ENCODE measurements around the gene LZTS2.
A peak's percentile ranks its signal among the peaks of the same experiment; 100 is the strongest.

The LZTS2 gene

DNA sequence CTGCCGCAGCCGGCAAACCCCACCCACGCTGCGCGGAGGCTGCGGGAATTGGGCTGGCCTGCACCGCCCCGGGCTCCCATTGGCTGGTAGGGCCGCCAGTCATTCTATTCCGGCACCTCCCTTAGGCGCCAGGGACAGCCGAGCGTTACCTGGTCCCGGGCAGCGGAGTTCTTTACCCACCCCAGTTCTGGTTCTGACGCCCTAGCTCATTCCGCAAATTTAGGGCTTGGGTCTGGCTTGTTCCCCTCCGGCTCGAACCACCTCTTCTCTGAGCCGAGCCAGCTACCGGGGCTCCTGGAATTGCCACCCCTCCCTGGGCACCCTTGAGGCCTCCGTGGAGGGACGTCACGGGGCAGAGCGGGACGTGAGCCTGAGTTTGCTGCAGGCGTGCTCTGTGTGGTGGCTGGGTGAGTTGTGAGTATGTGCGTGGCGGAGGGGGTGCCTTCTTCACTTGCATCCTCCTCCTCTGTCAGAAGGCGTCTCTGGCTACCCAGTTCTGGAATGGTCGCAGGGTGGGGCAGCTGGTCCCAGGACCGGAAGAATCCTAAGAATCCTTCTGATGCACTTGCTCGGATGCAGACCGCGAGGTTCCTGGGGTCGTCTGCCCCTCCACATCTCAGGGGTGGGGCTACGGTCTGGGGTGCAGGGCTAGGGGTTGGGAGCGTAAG is 31.7 kb downstream of the LZTS2 start, which contains the start of the genes PDZD7 and SFXN3 (continued):
- TF ChIP-seq ZNF561 (tag by site-specific recombination; IDR thresholded peaks at IDR 0.05; ENCODE audit: borderline replicate concordance), result peak; percentile 39; the same call in 1 of the 2 replicates
- peak; percentile 57 for TF ChIP-seq OSR2 (tag by site-specific recombination; IDR thresholded peaks at IDR 0.05)
- TF ChIP-seq, protein P1, sequence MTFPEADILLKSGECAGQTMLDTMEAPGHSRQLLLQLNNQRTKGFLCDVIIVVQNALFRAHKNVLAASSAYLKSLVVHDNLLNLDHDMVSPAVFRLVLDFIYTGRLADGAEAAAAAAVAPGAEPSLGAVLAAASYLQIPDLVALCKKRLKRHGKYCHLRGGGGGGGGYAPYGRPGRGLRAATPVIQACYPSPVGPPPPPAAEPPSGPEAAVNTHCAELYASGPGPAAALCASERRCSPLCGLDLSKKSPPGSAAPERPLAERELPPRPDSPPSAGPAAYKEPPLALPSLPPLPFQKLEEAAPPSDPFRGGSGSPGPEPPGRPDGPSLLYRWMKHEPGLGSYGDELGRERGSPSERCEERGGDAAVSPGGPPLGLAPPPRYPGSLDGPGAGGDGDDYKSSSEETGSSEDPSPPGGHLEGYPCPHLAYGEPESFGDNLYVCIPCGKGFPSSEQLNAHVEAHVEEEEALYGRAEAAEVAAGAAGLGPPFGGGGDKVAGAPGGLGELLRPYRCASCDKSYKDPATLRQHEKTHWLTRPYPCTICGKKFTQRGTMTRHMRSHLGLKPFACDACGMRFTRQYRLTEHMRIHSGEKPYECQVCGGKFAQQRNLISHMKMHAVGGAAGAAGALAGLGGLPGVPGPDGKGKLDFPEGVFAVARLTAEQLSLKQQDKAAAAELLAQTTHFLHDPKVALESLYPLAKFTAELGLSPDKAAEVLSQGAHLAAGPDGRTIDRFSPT (tag by site-specific recombination; IDR thresholded peaks at IDR 0.05), result peak; percentile 66; the same call in 1 of the 2 replicates
- no peak for TF ChIP-seq ZNF596 (tag by site-specific recombination; IDR thresholded peaks at IDR 0.05)
- TF ChIP-seq, protein P2, sequence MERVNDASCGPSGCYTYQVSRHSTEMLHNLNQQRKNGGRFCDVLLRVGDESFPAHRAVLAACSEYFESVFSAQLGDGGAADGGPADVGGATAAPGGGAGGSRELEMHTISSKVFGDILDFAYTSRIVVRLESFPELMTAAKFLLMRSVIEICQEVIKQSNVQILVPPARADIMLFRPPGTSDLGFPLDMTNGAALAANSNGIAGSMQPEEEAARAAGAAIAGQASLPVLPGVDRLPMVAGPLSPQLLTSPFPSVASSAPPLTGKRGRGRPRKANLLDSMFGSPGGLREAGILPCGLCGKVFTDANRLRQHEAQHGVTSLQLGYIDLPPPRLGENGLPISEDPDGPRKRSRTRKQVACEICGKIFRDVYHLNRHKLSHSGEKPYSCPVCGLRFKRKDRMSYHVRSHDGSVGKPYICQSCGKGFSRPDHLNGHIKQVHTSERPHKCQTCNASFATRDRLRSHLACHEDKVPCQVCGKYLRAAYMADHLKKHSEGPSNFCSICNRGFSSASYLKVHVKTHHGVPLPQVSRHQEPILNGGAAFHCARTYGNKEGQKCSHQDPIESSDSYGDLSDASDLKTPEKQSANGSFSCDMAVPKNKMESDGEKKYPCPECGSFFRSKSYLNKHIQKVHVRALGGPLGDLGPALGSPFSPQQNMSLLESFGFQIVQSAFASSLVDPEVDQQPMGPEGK (tag by site-specific recombination; IDR thresholded peaks at IDR 0.05), result peak; percentile 58; the same call in 1 of the 2 replicates
- TF ChIP-seq ZNF830 (tag by site-specific recombination; IDR thresholded peaks at IDR 0.05; ENCODE audit: low read depth), result no peak
- TF ChIP-seq ZNF391 (tag by site-specific recombination; IDR thresholded peaks at IDR 0.05; ENCODE audit: borderline replicate concordance, low read depth), result no peak
- TF ChIP-seq ZNF335 (tag by site-specific recombination; conservative IDR thresholded peaks at IDR 0.05), result peak; percentile 83
- TF ChIP-seq ZEB2 (tag by site-specific recombination; IDR thresholded peaks at IDR 0.05), result no peak
- no peak for TF ChIP-seq MZF1 (tag by site-specific recombination; IDR thresholded peaks at IDR 0.05; ENCODE audit: borderline replicate concordance)
- TF ChIP-seq, protein P3, sequence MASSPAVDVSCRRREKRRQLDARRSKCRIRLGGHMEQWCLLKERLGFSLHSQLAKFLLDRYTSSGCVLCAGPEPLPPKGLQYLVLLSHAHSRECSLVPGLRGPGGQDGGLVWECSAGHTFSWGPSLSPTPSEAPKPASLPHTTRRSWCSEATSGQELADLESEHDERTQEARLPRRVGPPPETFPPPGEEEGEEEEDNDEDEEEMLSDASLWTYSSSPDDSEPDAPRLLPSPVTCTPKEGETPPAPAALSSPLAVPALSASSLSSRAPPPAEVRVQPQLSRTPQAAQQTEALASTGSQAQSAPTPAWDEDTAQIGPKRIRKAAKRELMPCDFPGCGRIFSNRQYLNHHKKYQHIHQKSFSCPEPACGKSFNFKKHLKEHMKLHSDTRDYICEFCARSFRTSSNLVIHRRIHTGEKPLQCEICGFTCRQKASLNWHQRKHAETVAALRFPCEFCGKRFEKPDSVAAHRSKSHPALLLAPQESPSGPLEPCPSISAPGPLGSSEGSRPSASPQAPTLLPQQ (tag by site-specific recombination; IDR thresholded peaks at IDR 0.05), result no peak
- TF ChIP-seq, protein P4, sequence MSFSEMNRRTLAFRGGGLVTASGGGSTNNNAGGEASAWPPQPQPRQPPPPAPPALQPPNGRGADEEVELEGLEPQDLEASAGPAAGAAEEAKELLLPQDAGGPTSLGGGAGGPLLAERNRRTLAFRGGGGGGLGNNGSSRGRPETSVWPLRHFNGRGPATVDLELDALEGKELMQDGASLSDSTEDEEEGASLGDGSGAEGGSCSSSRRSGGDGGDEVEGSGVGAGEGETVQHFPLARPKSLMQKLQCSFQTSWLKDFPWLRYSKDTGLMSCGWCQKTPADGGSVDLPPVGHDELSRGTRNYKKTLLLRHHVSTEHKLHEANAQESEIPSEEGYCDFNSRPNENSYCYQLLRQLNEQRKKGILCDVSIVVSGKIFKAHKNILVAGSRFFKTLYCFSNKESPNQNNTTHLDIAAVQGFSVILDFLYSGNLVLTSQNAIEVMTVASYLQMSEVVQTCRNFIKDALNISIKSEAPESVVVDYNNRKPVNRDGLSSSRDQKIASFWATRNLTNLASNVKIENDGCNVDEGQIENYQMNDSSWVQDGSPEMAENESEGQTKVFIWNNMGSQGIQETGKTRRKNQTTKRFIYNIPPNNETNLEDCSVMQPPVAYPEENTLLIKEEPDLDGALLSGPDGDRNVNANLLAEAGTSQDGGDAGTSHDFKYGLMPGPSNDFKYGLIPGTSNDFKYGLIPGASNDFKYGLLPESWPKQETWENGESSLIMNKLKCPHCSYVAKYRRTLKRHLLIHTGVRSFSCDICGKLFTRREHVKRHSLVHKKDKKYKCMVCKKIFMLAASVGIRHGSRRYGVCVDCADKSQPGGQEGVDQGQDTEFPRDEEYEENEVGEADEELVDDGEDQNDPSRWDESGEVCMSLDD (tag by site-specific recombination; IDR thresholded peaks at IDR 0.05), result 0 out of 2 replicates have a peak, but pooled peaks have one; percentile 57
- TF ChIP-seq ZNF341 (tag by site-specific recombination; IDR thresholded peaks at IDR 0.05; ENCODE audit: low read depth), result peak; percentile 98
- peak; percentile 78 for TF ChIP-seq EGR2 (tag by site-specific recombination; IDR thresholded peaks at IDR 0.05; ENCODE audit: low read depth)
- peak; percentile 69; the same call in 1 of the 2 replicates for TF ChIP-seq GLIS2 (tag by site-specific recombination; IDR thresholded peaks at IDR 0.05)
- no peak for TF ChIP-seq HOXC10 (CRISPR knock-in tag; IDR thresholded peaks at IDR 0.05)
- no peak for TF ChIP-seq ZNF292 (tag by site-specific recombination; IDR thresholded peaks at IDR 0.05; ENCODE audit: borderline replicate concordance, low read depth)
- peak; percentile 89 for TF ChIP-seq ZFHX2 (tag by site-specific recombination; conservative IDR thresholded peaks at IDR 0.05)
- no peak for TF ChIP-seq ZNF747 (tag by site-specific recombination; IDR thresholded peaks at IDR 0.05)
- TF ChIP-seq ZNF16 (tag by site-specific recombination; IDR thresholded peaks at IDR 0.05; ENCODE audit: low read depth), result no peak
- TF ChIP-seq, protein P5, sequence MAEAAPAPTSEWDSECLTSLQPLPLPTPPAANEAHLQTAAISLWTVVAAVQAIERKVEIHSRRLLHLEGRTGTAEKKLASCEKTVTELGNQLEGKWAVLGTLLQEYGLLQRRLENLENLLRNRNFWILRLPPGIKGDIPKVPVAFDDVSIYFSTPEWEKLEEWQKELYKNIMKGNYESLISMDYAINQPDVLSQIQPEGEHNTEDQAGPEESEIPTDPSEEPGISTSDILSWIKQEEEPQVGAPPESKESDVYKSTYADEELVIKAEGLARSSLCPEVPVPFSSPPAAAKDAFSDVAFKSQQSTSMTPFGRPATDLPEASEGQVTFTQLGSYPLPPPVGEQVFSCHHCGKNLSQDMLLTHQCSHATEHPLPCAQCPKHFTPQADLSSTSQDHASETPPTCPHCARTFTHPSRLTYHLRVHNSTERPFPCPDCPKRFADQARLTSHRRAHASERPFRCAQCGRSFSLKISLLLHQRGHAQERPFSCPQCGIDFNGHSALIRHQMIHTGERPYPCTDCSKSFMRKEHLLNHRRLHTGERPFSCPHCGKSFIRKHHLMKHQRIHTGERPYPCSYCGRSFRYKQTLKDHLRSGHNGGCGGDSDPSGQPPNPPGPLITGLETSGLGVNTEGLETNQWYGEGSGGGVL (tag by site-specific recombination; IDR thresholded peaks at IDR 0.05), result peak; percentile 19; the same call in 1 of the 2 replicates
- no peak for TF ChIP-seq ZNF221 (tag by site-specific recombination; IDR thresholded peaks at IDR 0.05; ENCODE audit: borderline replicate concordance)
- TF ChIP-seq, protein P6, sequence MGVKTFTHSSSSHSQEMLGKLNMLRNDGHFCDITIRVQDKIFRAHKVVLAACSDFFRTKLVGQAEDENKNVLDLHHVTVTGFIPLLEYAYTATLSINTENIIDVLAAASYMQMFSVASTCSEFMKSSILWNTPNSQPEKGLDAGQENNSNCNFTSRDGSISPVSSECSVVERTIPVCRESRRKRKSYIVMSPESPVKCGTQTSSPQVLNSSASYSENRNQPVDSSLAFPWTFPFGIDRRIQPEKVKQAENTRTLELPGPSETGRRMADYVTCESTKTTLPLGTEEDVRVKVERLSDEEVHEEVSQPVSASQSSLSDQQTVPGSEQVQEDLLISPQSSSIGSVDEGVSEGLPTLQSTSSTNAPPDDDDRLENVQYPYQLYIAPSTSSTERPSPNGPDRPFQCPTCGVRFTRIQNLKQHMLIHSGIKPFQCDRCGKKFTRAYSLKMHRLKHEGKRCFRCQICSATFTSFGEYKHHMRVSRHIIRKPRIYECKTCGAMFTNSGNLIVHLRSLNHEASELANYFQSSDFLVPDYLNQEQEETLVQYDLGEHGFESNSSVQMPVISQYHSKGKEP (tag by site-specific recombination; IDR thresholded peaks at IDR 0.05), result no peak
- TF ChIP-seq ZNF214 (tag by site-specific recombination; IDR thresholded peaks at IDR 0.05; ENCODE audit: borderline replicate concordance), result no peak
- TF ChIP-seq ZXDB (tag by site-specific recombination; IDR thresholded peaks at IDR 0.05), result 0 out of 2 replicates have a peak, but pooled peaks have one; percentile 11
- no peak for TF ChIP-seq SP7 (tag by site-specific recombination; IDR thresholded peaks at IDR 0.05)
- TF ChIP-seq ZNF350 (tag by site-specific recombination; IDR thresholded peaks at IDR 0.05), result no peak
